ENCODE results near the gene DTNBP1.

DTNBP1 gene

DNA sequence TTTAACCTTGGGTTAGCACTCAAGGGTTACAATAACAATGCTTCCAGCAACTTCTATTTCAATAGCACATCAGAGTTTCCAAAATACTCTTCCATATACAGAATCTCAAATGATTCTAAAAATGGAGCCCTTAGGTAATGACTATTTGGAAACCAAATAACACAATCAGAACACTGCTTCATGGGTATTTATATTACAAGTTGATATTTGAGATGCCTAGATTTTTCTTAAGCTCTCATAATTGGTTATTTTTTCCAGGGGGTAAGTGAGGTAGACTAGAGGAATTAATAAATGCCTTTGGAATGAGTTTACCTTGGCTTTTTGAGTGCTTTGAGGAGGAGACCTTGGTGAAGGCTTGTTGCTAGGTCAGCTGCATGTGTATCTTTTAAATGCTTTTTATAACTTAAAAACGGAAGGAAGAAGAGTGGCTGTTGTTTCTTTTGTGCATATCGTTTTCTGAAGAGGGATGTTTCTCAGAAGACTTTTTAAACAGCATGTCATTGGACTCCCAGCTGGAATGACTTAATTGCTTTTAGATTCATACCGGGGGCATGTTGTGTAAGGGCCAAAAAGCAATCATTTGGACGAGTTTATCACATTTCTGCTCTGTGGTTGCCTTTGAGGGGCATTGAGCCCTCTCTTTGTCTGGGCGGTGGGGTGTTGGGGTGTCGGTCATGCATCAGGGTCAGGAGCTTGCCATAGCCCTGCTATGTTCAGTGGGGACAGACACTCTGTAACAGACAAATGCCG, 186.0 kb downstream of the DTNBP1 start:
- DNase-seq = no peak

DNA sequence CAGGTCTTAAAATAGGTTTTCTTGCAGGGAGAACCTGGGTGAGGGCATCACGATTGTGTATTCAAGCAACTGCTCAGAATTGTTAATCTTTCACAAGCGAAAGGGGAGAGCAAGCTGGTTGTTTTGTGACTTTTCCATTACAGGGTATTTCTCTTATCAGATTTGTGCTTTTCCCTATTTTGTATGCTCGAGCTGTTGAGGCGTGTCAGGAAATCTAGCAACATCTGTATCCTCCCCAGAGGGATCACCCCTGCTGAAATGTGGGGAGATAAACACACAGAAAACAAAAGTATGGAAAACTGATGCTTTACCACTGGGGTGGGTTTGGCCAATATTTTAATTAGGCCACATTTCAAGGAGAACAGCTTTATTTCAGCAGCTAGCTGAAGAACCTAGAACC, 187.0 kb downstream of the DTNBP1 start:
- no peak for DNase-seq

- no peak for DNase-seq
Observed at GRCh38 chr6:15475261-15475660, 187.6 kb downstream of the DTNBP1 start.

- DNase-seq = no peak
Observed at GRCh38 chr6:15474196-15474595, 188.6 kb downstream of the DTNBP1 start.

GRCh38 chr6:15473741-15474161, 189.1 kb downstream of the DTNBP1 start:
- no peak for DNase-seq

GRCh38 chr6:15473174-15473573, 189.7 kb downstream of the DTNBP1 start:
- no peak for DNase-seq

Measured in hippocampal formation (tissue), 2 donors.